ENCODE data around the gene TSPAN12. TPM values are rescaled to one million over a fixed set of nuclear protein-coding genes. Genes with fewer than 3 reads are reported as not detected.

The TSPAN12 gene
- total RNA-seq, 1 donor from 2014 or later = 56.9 TPM

- intact Hi-C loops (cut with DNase I) = no loop called here
- DNase-seq = no peak
- no peak for ATAC-seq (ENCODE audit: poor library complexity)
These were observed 43.5 kb downstream of the TSPAN12 start for GRCh38 chr7:120814253-120814939.

- intact Hi-C loops (cut with DNase I) = no loop called here
- DNase-seq (no peak), ATAC-seq (ENCODE audit: poor library complexity) (no peak)
These were observed 44.2 kb downstream of the TSPAN12 start for GRCh38 chr7:120813546-120814252.

DNA sequence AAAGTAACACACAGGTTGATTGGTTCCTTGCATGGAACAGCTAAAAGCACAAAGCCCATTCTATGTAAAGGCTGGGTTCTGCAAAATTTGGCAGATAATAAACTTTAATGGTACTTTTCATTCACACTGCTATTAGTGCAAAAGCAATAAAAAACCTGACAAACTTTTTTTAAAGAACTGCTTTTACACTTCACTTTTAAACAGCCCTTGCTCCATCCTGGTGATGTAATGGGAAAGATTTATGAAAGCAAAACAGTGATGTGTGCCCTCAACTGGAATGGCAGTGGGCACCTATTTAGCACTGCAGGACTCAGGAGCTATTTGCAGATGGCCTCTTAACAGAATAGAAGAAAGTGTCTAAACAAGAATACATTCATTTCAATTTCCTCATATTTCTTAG is 44.9 kb downstream of the TSPAN12 start:
- intact Hi-C loops (cut with DNase I) = no loop called here
- ATAC-seq (ENCODE audit: poor library complexity) (no peak), DNase-seq (no peak)

DNA sequence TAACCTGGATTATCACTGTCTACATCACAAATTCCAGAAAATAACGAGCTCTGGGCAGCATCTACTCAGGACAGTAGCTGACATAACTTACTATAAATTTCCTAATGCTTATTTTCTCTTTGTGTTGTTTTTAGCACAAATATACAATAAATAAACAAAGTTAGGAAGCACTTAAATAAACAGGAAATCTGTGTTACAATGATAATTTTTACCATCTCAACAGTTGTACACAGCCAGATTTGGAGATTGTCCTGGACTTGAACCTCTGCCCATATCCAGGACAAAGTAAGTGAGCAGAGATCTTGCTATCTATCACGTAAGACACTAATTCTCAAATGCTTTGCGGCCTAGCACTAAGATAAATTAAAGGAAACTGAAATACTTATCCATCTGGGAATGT is 48.7 kb downstream of the TSPAN12 start:
- intact Hi-C loops (cut with DNase I) = loop anchor here (5.0 kb wide), 1 partner anchor 138 kb away; no protein-coding TSS in a partner anchor
- DNase-seq = no peak
- no peak for ATAC-seq (ENCODE audit: poor library complexity)

DNA sequence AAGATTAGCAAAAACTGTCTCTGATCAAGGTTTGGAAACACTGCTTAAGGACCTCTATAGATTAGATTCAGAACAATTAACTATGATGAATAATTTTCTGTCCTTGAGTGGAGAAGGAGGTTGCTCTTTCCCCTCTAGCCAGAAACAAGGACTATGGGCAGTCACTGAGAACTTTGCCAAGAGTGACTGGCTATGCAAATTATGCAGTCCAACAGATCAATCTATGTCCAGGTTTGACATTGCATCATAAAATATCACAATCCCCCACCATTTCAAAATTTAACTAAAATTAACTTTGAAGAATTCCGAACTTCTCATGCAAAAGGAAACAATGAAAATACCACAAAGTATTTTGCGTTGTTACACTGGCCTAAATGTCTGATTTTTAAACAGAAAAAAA is 50.6 kb downstream of the TSPAN12 start:
- DNase-seq (no peak), ATAC-seq (ENCODE audit: poor library complexity) (no peak)
- intact Hi-C loops (cut with DNase I) = loop anchor here (5.0 kb wide), 1 partner anchor 140 kb away; no protein-coding TSS in a partner anchor

- DNase-seq (no peak), ATAC-seq (ENCODE audit: poor library complexity) (no peak)
- intact Hi-C loops (cut with DNase I) = loop anchor here (5.0 kb wide), 1 partner anchor 141 kb away; no protein-coding TSS in a partner anchor
These were observed 51.3 kb downstream of the TSPAN12 start for GRCh38 chr7:120806669-120807068.

DNA sequence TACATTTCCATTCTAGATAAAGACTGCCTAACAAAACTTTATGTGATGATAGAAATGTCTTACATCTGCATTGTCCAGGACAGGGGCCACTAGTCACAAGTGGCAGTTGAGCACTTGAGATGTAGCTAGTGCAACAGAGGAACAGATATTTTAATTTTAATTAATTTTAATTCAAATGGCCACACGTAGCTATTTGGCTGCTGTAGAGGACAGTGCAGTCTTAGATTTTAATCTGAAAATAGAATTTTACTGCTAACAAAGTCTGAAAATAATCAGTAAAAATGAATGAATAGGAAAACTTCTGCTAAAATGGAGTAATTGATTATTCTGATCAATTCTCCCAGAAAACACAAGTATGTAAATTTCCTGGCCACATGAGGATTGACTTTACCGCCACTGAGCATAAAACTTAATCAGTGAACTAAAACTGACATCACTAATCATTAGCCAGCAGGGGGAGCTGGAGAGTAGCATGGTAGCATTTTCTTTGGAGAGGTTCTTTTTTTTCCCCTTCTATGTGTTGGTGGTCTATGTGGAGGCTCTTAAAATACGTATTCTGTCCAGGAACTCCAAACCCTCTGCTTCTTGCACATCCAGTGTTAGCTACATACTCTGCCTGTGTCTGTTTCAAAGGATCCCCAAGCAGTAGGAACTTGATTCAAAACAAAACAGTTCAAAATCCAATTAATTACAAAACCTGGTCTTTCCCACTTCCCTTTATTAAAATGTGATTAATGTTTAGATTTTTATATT is 52.1 kb downstream of the TSPAN12 start:
- ATAC-seq (ENCODE audit: poor library complexity) = peak; percentile 71
- DNase-seq = no peak
- intact Hi-C loops (cut with DNase I) = loop anchor here (5.0 kb wide), 1 partner anchor 141 kb away; no protein-coding TSS in a partner anchor

GRCh38 chr7:120802751-120803150 is 55.2 kb downstream of the TSPAN12 start:
- DNase-seq (no peak), ATAC-seq (ENCODE audit: poor library complexity) (no peak)
- intact Hi-C loops (cut with DNase I) = no loop called here

- DNase-seq = no peak
- intact Hi-C loops (cut with DNase I) = no loop called here
- ATAC-seq (ENCODE audit: poor library complexity) = no peak
These were observed 58.0 kb downstream of the TSPAN12 start for GRCh38 chr7:120799813-120800475.

DNA sequence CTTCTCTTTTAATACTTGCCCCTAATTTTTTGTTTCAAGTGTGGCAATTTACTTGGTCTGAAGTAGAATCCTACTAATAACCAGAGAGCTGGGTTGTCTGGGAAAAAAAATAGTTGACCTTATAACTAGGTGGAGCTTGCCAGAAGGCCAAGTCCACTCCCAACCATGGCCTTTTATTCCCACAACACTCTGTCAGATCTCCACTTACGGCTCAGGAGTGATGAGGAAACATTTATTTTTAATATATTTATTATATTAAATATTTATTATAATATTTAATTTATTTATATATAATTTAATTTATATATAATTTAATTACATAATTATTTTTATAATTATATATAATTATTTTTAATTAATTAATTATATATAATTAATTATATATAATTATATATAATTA is 58.8 kb downstream of the TSPAN12 start:
- intact Hi-C loops (cut with DNase I) = no loop called here
- ATAC-seq (ENCODE audit: poor library complexity) (no peak), DNase-seq (no peak)

DNA sequence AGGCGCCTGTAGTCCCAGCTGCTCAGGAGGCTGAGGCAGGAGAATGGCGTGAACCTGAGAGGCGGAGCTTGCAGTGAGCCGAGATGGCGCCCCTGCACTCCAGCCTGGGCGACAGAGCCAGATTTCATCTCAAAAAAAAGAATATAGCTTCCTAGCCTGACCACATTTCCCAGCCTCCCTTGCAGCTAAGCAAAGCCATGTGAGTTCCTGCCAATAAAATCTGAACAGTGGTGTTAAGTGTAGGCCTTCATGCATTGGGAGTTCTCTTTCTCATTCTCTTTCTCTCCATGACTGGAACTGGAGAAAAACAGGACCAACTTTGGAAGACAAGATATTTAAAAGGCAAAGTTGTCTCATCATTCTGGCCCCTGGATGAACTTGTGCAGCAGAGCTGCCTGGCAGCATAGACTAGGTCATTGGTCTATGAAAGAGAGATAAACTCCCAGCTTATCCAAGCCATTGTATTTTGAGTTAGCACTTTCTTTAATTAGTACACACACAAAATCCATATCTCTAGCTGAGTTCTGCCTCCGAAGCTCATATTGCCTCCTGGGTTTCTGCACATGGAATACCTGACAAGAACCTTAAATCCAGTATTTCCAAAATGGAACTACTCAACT is 60.8 kb downstream of the TSPAN12 start:
- DNase-seq (no peak), ATAC-seq (ENCODE audit: poor library complexity) (no peak)
- intact Hi-C loops (cut with DNase I) = no loop called here

DNA sequence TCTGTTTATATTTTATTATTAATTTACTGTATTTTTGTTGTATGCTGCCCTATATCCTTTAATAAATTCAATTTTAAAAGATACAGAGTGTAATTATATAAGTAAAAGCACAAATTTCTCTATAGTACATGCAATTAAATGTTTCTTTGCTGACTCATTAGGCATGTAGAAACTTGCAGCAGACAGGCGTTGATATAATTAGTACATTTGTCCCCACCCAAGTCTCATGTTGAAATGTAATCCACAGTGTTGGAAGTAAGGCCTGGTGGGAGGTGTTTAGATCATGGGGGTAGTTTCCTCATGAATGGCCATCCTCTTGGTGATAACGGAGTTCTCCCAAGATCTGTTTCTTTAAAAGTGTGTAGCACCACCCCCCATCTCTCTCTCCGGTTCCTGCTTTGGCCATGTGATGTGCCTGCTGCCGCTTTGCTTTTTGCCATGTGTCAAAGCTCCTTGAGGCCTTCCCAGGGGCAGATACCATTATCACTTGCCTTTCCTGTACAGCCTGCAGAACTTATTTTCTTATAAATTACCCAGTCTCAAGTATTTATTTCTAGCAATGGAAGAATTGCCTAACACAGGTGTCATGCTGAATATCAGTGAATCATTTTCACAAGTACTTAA is 63.7 kb downstream of the TSPAN12 start:
- intact Hi-C loops (cut with DNase I) = loop anchor here (5.0 kb wide), 1 partner anchor 148 kb away; no protein-coding TSS in a partner anchor
- ATAC-seq (ENCODE audit: poor library complexity) = no peak
- no peak for DNase-seq

DNA sequence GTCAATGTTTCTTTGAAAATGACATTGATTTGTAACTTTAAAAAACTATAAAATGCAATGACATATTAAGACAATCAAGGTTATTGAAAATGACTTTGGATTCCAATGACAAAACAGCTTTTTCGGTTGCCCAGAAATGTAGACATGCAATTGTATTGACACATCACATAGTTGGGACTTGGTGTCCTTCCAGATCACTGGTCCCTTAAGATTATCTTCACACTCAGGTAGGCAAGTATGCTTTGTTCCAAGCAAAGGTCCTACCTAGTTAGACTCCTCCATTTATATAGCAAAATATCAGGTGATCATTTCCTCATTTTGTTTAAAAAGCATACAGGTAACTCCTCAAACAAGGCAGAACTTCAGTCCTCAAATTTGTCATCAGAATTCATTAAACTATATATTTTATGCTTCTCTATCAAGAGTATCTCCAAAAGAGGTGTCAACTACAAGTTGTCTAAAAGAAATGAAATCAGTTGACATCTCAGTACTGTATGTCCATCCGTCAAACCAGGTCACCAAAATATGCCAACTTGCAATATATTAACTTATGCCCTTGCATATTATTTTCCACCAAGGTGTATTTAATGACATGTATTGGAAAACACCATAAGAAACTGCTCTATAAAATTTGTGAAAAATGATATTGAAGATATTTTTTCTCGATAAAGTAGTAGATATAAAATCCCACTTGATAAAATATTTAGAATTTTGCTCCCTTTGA is 64.6 kb downstream of the TSPAN12 start:
- no peak for DNase-seq
- no peak for ATAC-seq (ENCODE audit: poor library complexity)
- intact Hi-C loops (cut with DNase I) = loop anchor here (5.0 kb wide), 1 partner anchor 149 kb away; no protein-coding TSS in a partner anchor

GRCh38 chr7:120792861-120793130 is 65.1 kb downstream of the TSPAN12 start:
- no peak for DNase-seq
- intact Hi-C loops (cut with DNase I) = loop anchor here (5.0 kb wide), 1 partner anchor 150 kb away; no protein-coding TSS in a partner anchor
- ATAC-seq (ENCODE audit: poor library complexity) = no peak

DNA sequence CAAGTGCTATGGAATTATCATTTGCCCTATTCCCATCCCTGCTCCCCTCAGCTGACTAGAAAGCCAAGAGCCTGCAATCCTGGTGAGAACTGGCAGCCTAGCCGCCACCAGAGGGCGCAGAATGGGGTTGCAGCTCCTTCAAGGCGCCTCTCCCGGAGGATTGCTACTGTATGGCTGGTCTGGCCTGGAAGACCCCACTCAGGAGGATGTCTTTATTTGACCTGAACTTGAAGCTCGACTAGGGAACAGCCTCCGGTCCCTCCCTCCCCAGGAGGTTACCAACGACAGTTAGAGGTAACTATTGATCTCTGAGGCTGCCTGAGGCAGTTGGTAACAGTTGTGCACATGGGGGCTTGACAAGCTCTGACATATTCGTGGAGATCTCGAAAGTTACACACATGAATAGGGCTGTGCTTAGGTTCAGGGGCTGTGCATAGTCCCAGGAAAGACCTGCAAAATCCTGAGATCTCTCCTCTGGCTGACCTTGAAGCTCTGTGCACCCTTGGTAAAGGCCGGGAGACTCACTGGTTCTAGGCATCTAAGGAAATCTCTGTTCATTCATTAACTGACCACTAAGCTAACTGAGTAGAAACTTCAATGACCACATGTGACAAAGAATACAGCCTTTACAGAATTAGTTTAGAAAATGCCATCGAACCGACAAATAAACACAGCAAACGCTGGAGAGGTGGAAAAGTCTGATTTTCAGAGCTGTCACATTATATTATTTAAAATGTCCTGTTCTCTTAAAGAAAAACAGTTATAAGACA is 65.7 kb downstream of the TSPAN12 start:
- intact Hi-C loops (cut with DNase I) = loop anchor here (5.0 kb wide), 1 partner anchor 150 kb away; no protein-coding TSS in a partner anchor
- peak; percentile 86 for ATAC-seq (ENCODE audit: poor library complexity)
- peak; percentile 84 for DNase-seq

- intact Hi-C loops (cut with DNase I) = no loop called here
- DNase-seq (no peak), ATAC-seq (ENCODE audit: poor library complexity) (no peak)
These were observed 72.8 kb downstream of the TSPAN12 start for GRCh38 chr7:120785095-120785494.

DNA sequence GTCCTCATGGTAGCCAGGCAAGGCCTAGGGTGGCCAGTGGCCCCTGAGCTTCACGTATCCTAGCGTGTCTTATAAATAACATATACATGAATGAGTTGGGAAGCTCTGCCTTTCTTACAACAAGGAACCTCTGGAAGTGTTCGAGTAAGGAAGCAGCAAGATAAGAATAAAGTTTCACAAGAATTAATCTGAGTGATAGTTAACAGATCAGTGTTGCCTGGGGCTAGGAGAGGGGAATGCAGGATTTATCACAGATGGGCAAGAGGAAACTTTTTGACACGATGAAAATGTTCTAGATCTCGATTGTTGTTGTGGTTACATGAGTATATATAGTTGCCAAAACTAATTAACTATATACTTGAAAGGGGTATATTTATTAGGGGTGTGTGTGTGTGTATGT is 74.2 kb downstream of the TSPAN12 start:
- DNase-seq = no peak
- intact Hi-C loops (cut with DNase I) = no loop called here
- no peak for ATAC-seq (ENCODE audit: poor library complexity)
